Measurements from ENCODE around the gene ZNF280C. TPM values are rescaled to one million over a fixed set of nuclear protein-coding genes. Genes with fewer than 3 reads are reported as not detected.

ZNF280C gene
- total and polyA plus RNA-seq, 2 experiments from 2014 or later = 3.2 to 7.3 TPM

DNA sequence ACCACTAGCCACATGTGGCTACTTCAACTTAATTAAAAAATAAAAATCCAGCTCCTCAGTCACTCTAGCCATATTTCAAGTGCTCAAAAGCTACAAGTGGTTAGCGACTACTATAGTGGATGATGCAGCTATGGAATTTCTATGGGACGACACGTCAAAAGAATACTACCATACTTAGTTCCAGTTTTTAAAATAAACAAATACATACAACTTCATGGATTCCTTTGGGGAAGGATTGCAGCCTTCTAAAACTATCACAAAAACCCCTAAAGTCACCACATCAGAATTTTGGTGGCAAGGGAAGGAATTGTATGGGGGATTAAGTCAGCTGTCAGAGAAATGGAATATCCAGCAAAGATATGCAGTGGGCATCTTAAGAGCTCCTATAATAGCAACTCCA, 6.5 kb downstream of the ZNF280C start:
- Histone ChIP-seq H3K27ac (no peak overlapping the region), H4K20me1 (ENCODE audit: insufficient read depth, poor library complexity, severe bottlenecking) (peaks cover 3% of the 10 kb centered on the region), H3K9me2 (replicated peaks; ENCODE audit: insufficient read depth) (no peaks in the 10 kb centered on the region), H3K36me3 (replicated peaks; ENCODE audit: insufficient read depth, low read depth) (no peaks in the 10 kb centered on the region), H3K9me3 (ENCODE audit: low read depth) (no peaks in the 10 kb centered on the region), H3K4me2 (no peak overlapping the region), H3K27me3 (no peaks in the 10 kb centered on the region), H3K4me3 (no peak overlapping the region), H3K79me2 (peaks cover 41% of the 10 kb centered on the region), H3K4me1 (ENCODE audit: insufficient read depth) (peaks cover 1% of the 10 kb centered on the region), H2AFZ (no peak overlapping the region)
- DNase-seq (ENCODE audit: low spot score) = no peak
- WGBS (ENCODE audit: low lambda C conversion rate, missing lambda C conversion rate) = 84% methylated on average over 3 of the region's 3 CpGs
- TF ChIP-seq EZH2 (IDR thresholded peaks at IDR 0.05; ENCODE audit: borderline replicate concordance) = no peak
- no peak for TF ChIP-seq EZH2phosphoT487 (IDR thresholded peaks at IDR 0.05; ENCODE audit: low read depth, severe bottlenecking, unreplicated experiment)
- TF ChIP-seq, protein P1, sequence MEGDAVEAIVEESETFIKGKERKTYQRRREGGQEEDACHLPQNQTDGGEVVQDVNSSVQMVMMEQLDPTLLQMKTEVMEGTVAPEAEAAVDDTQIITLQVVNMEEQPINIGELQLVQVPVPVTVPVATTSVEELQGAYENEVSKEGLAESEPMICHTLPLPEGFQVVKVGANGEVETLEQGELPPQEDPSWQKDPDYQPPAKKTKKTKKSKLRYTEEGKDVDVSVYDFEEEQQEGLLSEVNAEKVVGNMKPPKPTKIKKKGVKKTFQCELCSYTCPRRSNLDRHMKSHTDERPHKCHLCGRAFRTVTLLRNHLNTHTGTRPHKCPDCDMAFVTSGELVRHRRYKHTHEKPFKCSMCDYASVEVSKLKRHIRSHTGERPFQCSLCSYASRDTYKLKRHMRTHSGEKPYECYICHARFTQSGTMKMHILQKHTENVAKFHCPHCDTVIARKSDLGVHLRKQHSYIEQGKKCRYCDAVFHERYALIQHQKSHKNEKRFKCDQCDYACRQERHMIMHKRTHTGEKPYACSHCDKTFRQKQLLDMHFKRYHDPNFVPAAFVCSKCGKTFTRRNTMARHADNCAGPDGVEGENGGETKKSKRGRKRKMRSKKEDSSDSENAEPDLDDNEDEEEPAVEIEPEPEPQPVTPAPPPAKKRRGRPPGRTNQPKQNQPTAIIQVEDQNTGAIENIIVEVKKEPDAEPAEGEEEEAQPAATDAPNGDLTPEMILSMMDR (IDR thresholded peaks at IDR 0.05; ENCODE audit: poor library complexity) = no peak

DNA sequence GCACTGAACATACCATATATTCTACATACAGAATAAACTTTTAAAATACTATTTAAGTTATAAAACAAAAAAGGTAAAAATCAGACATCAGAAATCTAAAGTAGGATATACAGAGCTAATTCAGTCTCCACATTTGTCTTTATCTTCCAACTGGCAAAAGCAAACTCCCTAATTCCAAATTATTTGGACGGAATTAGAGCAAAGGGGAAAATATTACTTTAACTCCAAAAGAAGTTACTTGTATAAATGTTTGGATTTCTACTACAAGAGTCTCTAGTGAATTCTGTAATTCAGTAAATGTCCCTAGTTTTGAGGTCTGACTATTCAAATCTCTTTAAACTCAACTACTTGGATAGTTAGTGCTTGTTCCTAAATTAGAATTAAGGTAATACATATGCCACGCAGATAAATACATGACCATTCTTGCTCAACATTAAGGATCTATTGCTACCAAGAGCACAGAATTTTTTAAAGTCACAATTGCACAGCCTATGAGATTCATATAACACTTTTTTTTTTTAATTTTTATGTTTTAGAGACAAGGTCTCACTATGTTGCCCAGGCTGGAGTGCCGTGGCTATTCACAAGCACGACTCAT, 7.3 kb downstream of the ZNF280C start:
- no peaks in the 10 kb centered on the region for H3K9me2 ChIP-seq (replicated peaks; ENCODE audit: insufficient read depth)
- no peaks in the 10 kb centered on the region for H3K36me3 ChIP-seq (replicated peaks; ENCODE audit: insufficient read depth, low read depth)
- no peaks in the 10 kb centered on the region for H3K9me3 ChIP-seq (ENCODE audit: low read depth)
- H4K20me1 ChIP-seq (ENCODE audit: insufficient read depth, poor library complexity, severe bottlenecking) = no peaks in the 10 kb centered on the region
- 91% methylated on average over 4 of the region's 4 CpGs for WGBS (ENCODE audit: low lambda C conversion rate, missing lambda C conversion rate)
- peaks cover 33% of the 10 kb centered on the region for H3K79me2 ChIP-seq
- no peak overlapping the region for H3K4me2 ChIP-seq
- H3K27ac ChIP-seq = no peak overlapping the region
- H3K4me1 ChIP-seq (ENCODE audit: insufficient read depth) = no peaks in the 10 kb centered on the region
- TF ChIP-seq, protein P1 (IDR thresholded peaks at IDR 0.05; ENCODE audit: poor library complexity) = no peak
- no peak for TF ChIP-seq EZH2phosphoT487 (IDR thresholded peaks at IDR 0.05; ENCODE audit: low read depth, severe bottlenecking, unreplicated experiment)
- no peak for TF ChIP-seq EZH2 (IDR thresholded peaks at IDR 0.05; ENCODE audit: borderline replicate concordance)
- no peaks in the 10 kb centered on the region for H3K27me3 ChIP-seq
- no peak overlapping the region for H3K4me3 ChIP-seq
- DNase-seq (ENCODE audit: low spot score) = no peak
- H2AFZ ChIP-seq = no peak overlapping the region

DNA sequence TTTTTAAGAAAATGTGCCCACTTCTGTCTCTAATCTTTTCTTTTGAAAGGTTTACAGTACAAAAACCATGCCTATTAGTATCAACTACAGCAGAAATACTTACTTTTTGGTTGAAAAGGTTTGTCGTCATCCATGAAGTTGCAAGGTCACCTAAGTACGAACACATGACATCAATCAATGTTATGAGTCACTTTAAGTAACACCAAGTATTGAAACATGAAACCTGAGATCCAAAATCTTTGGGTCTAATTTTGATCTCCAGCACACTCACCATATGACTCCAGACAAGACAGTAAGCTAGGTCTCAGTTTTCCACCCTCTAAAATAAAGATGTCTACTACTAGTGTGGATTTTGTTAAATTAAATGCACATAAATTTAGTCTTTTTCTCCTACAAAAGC, 8.4 kb downstream of the ZNF280C start:
- no peaks in the 10 kb centered on the region for H3K36me3 ChIP-seq (replicated peaks; ENCODE audit: insufficient read depth, low read depth)
- no peak overlapping the region for H2AFZ ChIP-seq
- no peak overlapping the region for H3K27ac ChIP-seq
- H3K4me2 ChIP-seq = no peak overlapping the region
- DNase-seq (ENCODE audit: low spot score) = no peak
- no peaks in the 10 kb centered on the region for H3K4me1 ChIP-seq (ENCODE audit: insufficient read depth)
- H3K27me3 ChIP-seq = no peaks in the 10 kb centered on the region
- WGBS (ENCODE audit: low lambda C conversion rate, missing lambda C conversion rate) = 78% methylated on average over 2 of the region's 2 CpGs
- H3K4me3 ChIP-seq = no peak overlapping the region
- no peaks in the 10 kb centered on the region for H3K9me3 ChIP-seq (ENCODE audit: low read depth)
- H3K9me2 ChIP-seq (replicated peaks; ENCODE audit: insufficient read depth) = no peaks in the 10 kb centered on the region
- TF ChIP-seq, protein P1 (IDR thresholded peaks at IDR 0.05; ENCODE audit: poor library complexity) = no peak
- no peak for TF ChIP-seq EZH2phosphoT487 (IDR thresholded peaks at IDR 0.05; ENCODE audit: low read depth, severe bottlenecking, unreplicated experiment)
- TF ChIP-seq EZH2 (IDR thresholded peaks at IDR 0.05; ENCODE audit: borderline replicate concordance) = no peak
- H3K79me2 ChIP-seq = peaks cover 22% of the 10 kb centered on the region
- no peaks in the 10 kb centered on the region for H4K20me1 ChIP-seq (ENCODE audit: insufficient read depth, poor library complexity, severe bottlenecking)
